Heart left ventricle (tissue), 16 donors: Measurements from ENCODE around the gene USP35. TPM values are rescaled to one million over a fixed set of nuclear protein-coding genes. Genes with fewer than 3 reads are reported as not detected.

Source experiments
- ATAC-seq, 4 donors: fragments of 200-7000 bp; cut with Tn5 transposase; one replicate each; pipeline ENCODE4 v1.9.1; 2020 to 2022; ENCODE audit warnings: moderate library complexity in 4 of 4, mild to moderate bottlenecking in 3 of 4, moderate number of reproducible peaks in 1 of 4
- DNase-seq, 5 donors: peaks; one replicate each; pipeline ENCODE4 v3.0.0-alpha.2; 2020
- H3K27ac ChIP-seq, 12 donors: fragments of 200-600 bp; sonication (generic) in 4 of 12; one replicate each; pipeline versions ENCODE4 v1.5.0 to v1.8.0; 2016 to 2022; ENCODE audit warnings: mild to moderate bottlenecking in 2 of 12
- H3K27me3 ChIP-seq, 9 donors: fragments of 200-600 bp; sonication (generic) in 2 of 9; one replicate each; pipeline versions ENCODE4 v1.5.1 to v1.8.0; 2016 to 2022; ENCODE audit warnings: mild to moderate bottlenecking in 3 of 9
- H3K36me3 ChIP-seq, 9 donors: fragments of 200-600 bp; sonication (generic) in 2 of 9; one replicate each; pipeline versions ENCODE4 v1.5.0 to v1.8.0; 2018 to 2022; ENCODE audit warnings: mild to moderate bottlenecking in 2 of 9
- H3K4me1 ChIP-seq, 12 donors: fragments of 200-600 bp; sonication (generic) in 4 of 12; one replicate each; pipeline versions ENCODE4 v1.5.0 to v1.8.0; 2016 to 2022; ENCODE audit warnings: mild to moderate bottlenecking in 3 of 12
- H3K4me3 ChIP-seq, 12 donors: fragments of 200-600 bp; sonication (generic) in 4 of 12; one replicate each; pipeline versions ENCODE4 v1.5.0 to v1.8.0; 2017 to 2022; ENCODE audit warnings: mild to moderate bottlenecking in 9 of 12, moderate library complexity in 4 of 12
- H3K9me3 ChIP-seq, 12 donors: fragments of 200-600 bp; sonication (generic) in 4 of 12; one replicate each; pipeline versions ENCODE4 v1.5.0 to v1.8.0; 2016 to 2022; ENCODE audit warnings: mild to moderate bottlenecking in 1 of 12
- CTCF ChIP-seq, 12 donors: fragments of 200-600 bp; sonication (generic) in 4 of 12; IDR thresholded peaks; one replicate each; pipeline versions ENCODE4 v1.5.0 to v1.8.0; 2018 to 2022; ENCODE audit warnings: antibody characterized with exemption in 12 of 12, mild to moderate bottlenecking in 5 of 12
- POLR2A ChIP-seq, 2 donors: fragments of 450-650 bp; IDR thresholded peaks; one replicate each; pipeline ENCODE4 v1.6.1; 2017; ENCODE audit warnings: antibody characterized with exemption in 2 of 2, mild to moderate bottlenecking in 2 of 2, moderate library complexity in 2 of 2
- WGBS, 4 donors: extraction: QIAGEN DNeasy Blood & Tissue Kit in 2 of 4; methylation state at CpG; one replicate each; pipeline versions ENCODE4 v1.1.5 to v1.1.7; 2013 to 2018; 5-methylcytosine and 5-hydroxymethylcytosine counted together
- intact Hi-C, 10 donors: fragments of 100-400 bp; cut with DNase I; formaldehyde crosslinking; loops; one replicate each; pipeline versions ENCODE4 v1.11.1 to v1.14.2; 2022
- polyA plus RNA-seq, 2 donors: library from polyadenylated mRNA; stranded (reverse); fragments of 200-250 nt; gene quantifications; one replicate each; pipeline ENCODE4 v1.2.3, GENCODE V29; 2013
- total RNA-seq, 9 donors: library from RNA; depleted of rRNA in 2 of 9; stranded (reverse); fragments of >200 nt in 2 of 9; fragmentation: NEBNext Ultra II Directional in 3 of 9; extraction: Animal tissue kit (Norgen Biotek cat#: 25700) in 3 of 9; gene quantifications; one replicate each; pipeline versions ENCODE4 v1.1.0 to v1.2.4, GENCODE V29; 2016 to 2023
- donor health status: ischemic (EF 13 %, LVEDD 7.1; RV severe dilation, severe dysfunction).
- donor health status: healthy with polysubstance abuse.
- donor health status: DM: no; HTN: yes; CAD: no.
- donor health status: DM: no; HTN: no; CAD: no.
- donor health status: ischemic (EF 25% LVEDD 6.9; RV normal size, moderate dysfunction).
- donor health status: ischemic (EF 25% LVEDD 5.7; RV mildly dilated, moderate dysfunction).
- donor health status: healthy.
- donor health status: DM: yes; HTN: yes; CAD: no.
- donor health status: ischemic (EF 35%, LVEDD 5.7; RV mildly dilated, moderate dysfunction).
- donor health status: nonischemic (EF 11% LVEDD 7.7; RV severe dilation, severe dysfunction).
- donor health status: DM: yes; HTN: yes; CAD: no.
- donor health status: PGD.
- donor health status: ischemic (EF 29% LVEDD 5.4; RV normal size, mild dysfunction).
- donor health status: nonischemic (EF 23%, LVEDD 6.1; RV moderate dilation, normal function).

The USP35 gene
- total and polyA plus RNA-seq, 11 donors, result 4.5 to 8.1 (median 5.3) TPM

GRCh38 chr11:78255919-78256318 lies 67.2 kb downstream of the USP35 start:
- ATAC-seq, result no peak
- Histone ChIP-seq H3K9me3 (no peaks in the 10 kb centered on the region), H3K27me3 (no peaks in the 10 kb centered on the region), H3K27ac (peak overlapping the region in 4 of 12 donors; percentile 61 to 77 (median 66)), H3K4me1 (peaks cover 0 to 69% (median 35%) of the 10 kb centered on the region in 12 donors), H3K4me3 (no peak overlapping the region), H3K36me3 (no peaks in the 10 kb centered on the region)
- DNase-seq, result no peak
- TF ChIP-seq CTCF (IDR thresholded peaks at IDR 0.05) (no peak), POLR2A (IDR thresholded peaks at IDR 0.05) (no peak)
- 90 to 98% (median 94%) methylated on average over 2 of the region's 2 CpGs for WGBS, 4 donors
- intact Hi-C loops, result loop anchor here in 2 of 10 donors (10.0 kb wide), 1 partner anchor 159 kb away; the partner anchor contains the start of gene GAB2 (in 2 of the 2)

- intact Hi-C loops, result loop anchor here in 2 of 10 donors (10.0 kb wide), 1 partner anchor 158 kb away; the partner anchor contains the start of gene GAB2 (in 2 of the 2)
- ATAC-seq, result peak; percentile 85 to 96 (median 94)
- peak; percentile 78 to 86 (median 82) for DNase-seq
- Histone ChIP-seq H3K27ac (peak overlapping the region; percentile 29 to 78 (median 63)), H3K9me3 (no peaks in the 10 kb centered on the region), H3K36me3 (no peaks in the 10 kb centered on the region), H3K4me1 (peaks cover 0 to 69% (median 33%) of the 10 kb centered on the region in 12 donors), H3K27me3 (no peaks in the 10 kb centered on the region), H3K4me3 (no peak overlapping the region)
- WGBS, 4 donors, result 14 to 32% (median 20%) methylated on average over 3 of the region's 3 CpGs
- TF ChIP-seq CTCF (IDR thresholded peaks at IDR 0.05) (no peak), POLR2A (IDR thresholded peaks at IDR 0.05) (no peak)
These were observed 68.2 kb downstream of the USP35 start for GRCh38 chr11:78256962-78257361.

GRCh38 chr11:78257654-78258053 lies 68.9 kb downstream of the USP35 start:
- WGBS, 4 donors, result 95 to 97% (median 97%) methylated on average over 3 of the region's 3 CpGs

More at GRCh38 chr11:78257654-78258053, 68.9 kb downstream of the USP35 start:
- Histone ChIP-seq H3K4me3 (no peak overlapping the region), H3K27ac (peak overlapping the region in 11 of 12 donors; percentile 41 to 78 (median 63)), H3K36me3 (no peaks in the 10 kb centered on the region), H3K9me3 (no peaks in the 10 kb centered on the region), H3K4me1 (peaks cover 0 to 69% (median 34%) of the 10 kb centered on the region in 12 donors), H3K27me3 (no peaks in the 10 kb centered on the region)
- ATAC-seq (no peak), DNase-seq (no peak)
- intact Hi-C loops, result loop anchor here in 2 of 10 donors (10.0 kb wide), 1 partner anchor 157 kb away; the partner anchor contains the start of gene GAB2 (in 2 of the 2)
- TF ChIP-seq POLR2A (IDR thresholded peaks at IDR 0.05), result no peak
- TF ChIP-seq CTCF (IDR thresholded peaks at IDR 0.05), result no peak
